Ovary (tissue), 3 donors: Measurements from ENCODE around the gene CCDC57.

ENCODE experiments used
- CTCF ChIP-seq, 3 donors: fragments of 450-650 bp in 2 of 3; fragments of 200-600 bp in 1 of 3; IDR thresholded peaks; one replicate each; pipeline versions ENCODE4 v1.5.1 to v1.8.0; 2016 to 2022; ENCODE audit warnings: antibody characterized with exemption in 3 of 3, mild to moderate bottlenecking in 1 of 3
- POLR2A ChIP-seq: fragments of 450-650 bp; IDR thresholded peaks from one replicate; pipeline ENCODE4 v1.6.1; 2017; ENCODE audit warnings: antibody characterized with exemption, mild to moderate bottlenecking, moderate library complexity
- donor health status: DM: no; HTN: no; CAD: no.

GRCh38 chr17:82242977-82243647, 30.5 kb upstream of the CCDC57 start:
- TF ChIP-seq CTCF (IDR thresholded peaks at IDR 0.05) (no peak), POLR2A (peak; percentile 12)
